SW 1271 (cell line): ENCODE measurements around the gene LVRN.
"Not testable (repeated sequence)": the region's sequence is repeated elsewhere in the genome, so short reads cannot be mapped to it uniquely, and the experiment has no call there.

Experiments
- DNase-seq, 2 experiments: peaks; one replicate each; lab custom pipeline; 2025; lab: John Stamatoyannopoulos, UW

Gene LVRN, protein sequence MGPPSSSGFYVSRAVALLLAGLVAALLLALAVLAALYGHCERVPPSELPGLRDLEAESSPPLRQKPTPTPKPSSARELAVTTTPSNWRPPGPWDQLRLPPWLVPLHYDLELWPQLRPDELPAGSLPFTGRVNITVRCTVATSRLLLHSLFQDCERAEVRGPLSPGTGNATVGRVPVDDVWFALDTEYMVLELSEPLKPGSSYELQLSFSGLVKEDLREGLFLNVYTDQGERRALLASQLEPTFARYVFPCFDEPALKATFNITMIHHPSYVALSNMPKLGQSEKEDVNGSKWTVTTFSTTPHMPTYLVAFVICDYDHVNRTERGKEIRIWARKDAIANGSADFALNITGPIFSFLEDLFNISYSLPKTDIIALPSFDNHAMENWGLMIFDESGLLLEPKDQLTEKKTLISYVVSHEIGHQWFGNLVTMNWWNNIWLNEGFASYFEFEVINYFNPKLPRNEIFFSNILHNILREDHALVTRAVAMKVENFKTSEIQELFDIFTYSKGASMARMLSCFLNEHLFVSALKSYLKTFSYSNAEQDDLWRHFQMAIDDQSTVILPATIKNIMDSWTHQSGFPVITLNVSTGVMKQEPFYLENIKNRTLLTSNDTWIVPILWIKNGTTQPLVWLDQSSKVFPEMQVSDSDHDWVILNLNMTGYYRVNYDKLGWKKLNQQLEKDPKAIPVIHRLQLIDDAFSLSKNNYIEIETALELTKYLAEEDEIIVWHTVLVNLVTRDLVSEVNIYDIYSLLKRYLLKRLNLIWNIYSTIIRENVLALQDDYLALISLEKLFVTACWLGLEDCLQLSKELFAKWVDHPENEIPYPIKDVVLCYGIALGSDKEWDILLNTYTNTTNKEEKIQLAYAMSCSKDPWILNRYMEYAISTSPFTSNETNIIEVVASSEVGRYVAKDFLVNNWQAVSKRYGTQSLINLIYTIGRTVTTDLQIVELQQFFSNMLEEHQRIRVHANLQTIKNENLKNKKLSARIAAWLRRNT

DNA sequence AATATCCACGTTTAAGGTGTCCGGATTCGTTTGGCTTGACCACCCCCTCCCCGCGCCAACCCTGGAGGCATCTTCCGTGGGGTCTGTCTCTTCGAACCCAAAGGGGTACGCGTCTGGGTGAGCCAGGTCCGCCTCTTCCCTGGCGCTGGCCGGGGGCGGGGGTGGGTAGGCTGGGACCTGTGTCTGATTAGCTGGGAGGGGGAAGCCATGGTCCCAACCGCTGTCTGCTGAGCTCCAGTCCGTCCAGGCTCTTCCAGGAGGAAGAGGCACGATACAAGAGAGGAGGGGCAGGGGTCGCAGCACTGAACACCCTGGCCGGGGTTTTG, at the start of gene LVRN:
TSS of gene LVRN (plus strand) at position 237 of the 326 bp plus-strand sequence. CDS start 143 bp downstream, outside the sequence.
- DNase-seq, result no peak

GRCh38 chr5:115913623-115914400, 48.5 kb upstream of the LVRN start:
- DNase-seq, result not testable (repeated sequence)

GRCh38 chr5:115920171-115920725, 42.0 kb upstream of the LVRN start:
- no peak for DNase-seq

DNA sequence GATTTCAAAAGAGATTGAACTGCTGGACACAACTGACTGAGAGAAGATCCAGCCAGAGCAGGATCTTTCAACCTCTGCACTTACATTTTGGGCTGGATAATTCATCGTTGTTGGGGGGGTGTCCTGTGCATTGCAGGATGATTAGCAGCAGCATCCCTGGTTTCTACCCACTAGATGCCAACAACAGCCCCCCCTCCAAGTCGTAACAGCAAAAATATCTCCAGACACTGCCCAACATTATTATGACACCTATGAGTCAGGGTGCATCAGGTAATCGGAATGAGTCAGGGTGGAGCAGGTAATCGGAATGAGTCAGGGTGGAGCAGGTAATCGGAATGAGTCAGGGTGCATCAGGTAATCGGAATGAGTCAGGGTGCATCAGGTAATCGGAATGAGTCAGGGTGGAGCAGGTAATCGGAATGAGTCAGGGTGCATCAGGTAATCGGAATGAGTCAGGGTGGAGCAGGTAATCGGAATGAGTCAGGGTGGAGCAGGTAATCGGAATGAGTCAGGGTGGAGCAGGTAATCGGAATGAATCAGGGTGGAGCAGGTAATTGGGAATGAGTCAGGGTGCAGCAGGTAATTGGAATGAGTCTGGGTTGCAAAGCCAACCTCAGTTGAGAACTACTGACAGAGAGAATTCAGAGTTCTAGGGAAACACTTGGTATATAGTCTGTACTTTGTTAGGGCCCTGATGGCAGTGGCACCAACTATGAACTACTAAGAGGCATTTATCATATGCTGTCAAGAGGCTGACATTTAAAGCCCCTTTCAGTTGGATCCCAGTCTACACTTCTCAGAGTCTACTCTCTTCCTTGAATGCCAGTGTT, 33.5 kb upstream of the LVRN start:
- DNase-seq, result not testable (repeated sequence)

- not testable (repeated sequence) for DNase-seq
Measured at GRCh38 chr5:115930171-115930570, 32.1 kb upstream of the LVRN start.

GRCh38 chr5:115930630-115931337, 31.5 kb upstream of the LVRN start:
- DNase-seq, result no peak

DNA sequence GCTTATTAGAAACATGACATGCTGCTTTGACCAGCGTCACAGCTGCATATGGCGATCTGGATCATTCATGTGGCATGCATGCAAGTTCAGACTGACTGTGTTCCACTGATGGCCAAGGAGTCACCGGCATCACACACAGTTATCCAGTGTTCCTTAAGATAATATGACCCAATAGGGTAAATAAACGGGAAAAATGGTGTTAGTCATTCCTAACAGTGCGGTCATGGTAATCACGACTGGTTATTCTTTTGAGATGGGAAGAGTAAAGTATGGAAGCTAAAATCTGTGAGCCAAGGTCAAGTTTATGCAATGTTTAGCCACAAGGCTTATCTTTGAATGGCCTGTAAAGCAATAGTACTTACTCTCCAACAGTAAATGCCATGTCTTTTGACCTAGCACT, 29.3 kb upstream of the LVRN start:
- DNase-seq, result no peak

- no peak for DNase-seq
Measured at GRCh38 chr5:115934388-115934974, 27.8 kb upstream of the LVRN start.

GRCh38 chr5:115936031-115936430, 26.2 kb upstream of the LVRN start:
- DNase-seq, result no peak

DNA sequence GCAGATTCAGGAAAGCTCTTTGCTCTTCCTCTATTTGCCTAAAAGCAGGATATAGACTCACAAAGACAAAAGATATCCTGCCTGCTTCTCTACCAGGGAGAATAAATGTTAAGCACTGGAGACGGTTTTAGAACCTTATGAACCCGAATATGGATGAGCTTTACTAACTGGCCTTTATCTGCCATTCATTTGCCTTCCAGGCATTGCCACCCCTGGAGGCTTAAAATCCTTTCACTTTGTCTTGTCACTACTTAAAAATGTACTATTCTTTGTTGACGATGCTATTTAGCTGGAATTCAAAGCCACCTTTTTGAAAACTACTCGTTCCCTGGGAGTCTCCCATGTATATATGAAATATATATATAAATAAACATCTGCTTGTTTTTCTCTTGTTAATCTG, 23.2 kb upstream of the LVRN start:
- DNase-seq, result no peak

DNA sequence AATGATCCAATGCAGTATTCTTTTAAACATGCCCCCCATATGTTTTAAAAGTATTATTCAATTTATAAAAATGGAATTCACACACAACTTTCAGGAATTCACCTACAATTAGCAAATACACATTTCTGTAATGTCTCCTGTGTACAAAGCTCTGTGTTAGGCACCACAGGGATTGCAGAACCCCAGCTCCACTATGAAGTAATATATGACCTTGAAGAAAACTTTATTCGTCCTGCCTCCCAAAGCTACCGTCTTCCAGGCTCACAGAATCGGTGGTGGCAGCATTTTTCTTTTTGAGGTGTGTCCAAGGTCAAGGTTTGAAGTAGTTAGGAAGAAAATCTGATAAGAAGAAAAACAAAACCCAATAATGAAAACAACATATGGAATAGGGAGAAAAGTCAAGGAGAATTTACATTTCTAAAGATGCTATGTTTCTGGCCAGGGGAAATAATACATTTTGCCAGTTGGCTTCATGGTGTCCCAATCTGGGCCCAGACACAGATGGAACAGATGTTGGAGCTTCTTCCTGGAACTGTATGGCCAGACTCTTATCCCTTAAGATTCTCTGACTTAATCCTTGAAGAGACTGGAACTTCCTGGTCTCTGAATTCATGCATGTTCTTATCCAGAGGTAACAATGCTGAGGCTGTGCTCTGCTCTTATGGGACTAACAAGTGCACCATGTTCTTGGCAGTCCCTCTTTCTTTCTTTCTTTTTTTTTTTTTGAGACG, 22.0 kb upstream of the LVRN start:
- DNase-seq, result no peak

- DNase-seq, result peak; percentile 46 to 81
Measured at GRCh38 chr5:115941051-115941675, 21.1 kb upstream of the LVRN start.

DNA sequence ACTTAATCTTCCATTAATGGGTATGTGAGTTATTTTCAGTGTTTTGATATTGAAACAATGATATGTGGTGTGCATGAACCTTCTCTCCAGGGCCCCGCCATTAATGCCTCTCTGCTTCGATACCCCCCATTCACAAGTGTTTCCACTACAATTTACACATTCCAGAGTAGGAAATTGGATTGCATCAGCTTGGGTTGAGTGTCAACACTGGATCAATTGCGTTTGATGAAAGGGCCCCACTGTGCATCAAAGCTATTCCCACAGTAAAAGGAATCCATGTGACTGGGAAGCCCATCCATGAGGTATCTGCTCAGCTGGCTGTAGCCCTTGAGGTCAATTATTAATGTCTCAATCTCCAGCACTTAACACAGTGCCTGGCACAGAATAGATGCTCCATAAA, 17.8 kb upstream of the LVRN start:
- DNase-seq, result no peak

DNA sequence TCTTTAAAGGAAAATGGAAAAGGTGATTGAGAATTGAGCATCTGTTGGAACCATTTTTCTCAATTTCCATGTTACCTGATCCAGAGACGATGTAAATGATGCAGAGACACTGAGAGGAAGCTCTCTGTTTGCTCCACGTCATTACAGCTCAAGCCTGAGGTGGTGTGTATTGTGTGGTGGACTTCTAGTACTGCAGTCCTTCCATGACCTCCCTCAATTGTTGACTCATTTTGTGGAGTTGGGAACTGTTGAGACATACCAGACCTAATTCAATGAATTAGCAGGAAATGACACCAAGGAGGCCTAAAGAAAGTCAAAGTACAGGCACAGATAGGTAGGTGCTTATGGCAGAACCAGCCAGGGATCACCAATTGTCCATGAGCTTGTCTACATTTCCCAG, 15.6 kb upstream of the LVRN start:
- no peak for DNase-seq

DNA sequence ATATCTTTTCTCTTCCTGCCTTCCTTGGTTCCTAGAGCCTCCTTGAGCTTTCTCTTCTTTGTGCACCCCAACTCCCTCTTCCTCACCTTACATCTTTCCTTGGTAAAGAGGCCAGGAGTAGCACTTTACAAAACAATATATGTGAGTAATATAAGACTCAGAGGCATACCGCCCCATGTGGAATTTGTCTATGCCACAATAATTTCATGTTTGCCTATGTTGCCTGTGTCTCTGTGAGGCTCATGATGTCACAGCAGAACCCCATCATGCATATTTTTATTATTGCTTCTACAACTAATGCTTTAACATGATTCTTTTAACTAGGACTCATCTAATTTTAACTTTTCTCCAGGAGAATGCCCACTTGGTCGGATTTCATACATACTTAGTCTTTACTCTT, 15.0 kb upstream of the LVRN start:
- no peak for DNase-seq

- DNase-seq, result no peak
Measured at GRCh38 chr5:115948091-115948534, 14.2 kb upstream of the LVRN start.

DNA sequence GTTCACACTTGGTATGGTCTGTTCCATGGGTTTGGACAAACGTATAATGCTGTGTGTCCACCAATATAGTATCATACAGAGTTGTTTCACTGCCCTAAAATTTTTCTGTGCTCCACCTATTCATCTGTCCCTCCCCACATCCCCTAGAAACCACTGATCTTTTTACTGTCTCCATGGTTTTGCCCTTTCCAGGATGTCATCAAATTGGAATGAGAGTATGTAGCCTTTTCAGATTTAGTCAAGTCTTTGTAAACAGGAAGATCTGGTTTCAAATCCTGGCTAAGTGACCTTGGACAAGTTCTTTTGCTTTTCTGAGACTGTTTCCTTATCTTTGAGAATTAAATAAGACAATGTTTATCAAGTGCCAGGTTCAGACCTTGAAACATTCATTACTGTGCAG, 13.2 kb upstream of the LVRN start:
- DNase-seq, result no peak

- no peak for DNase-seq
Measured at GRCh38 chr5:115952588-115952987, 9.7 kb upstream of the LVRN start.

DNA sequence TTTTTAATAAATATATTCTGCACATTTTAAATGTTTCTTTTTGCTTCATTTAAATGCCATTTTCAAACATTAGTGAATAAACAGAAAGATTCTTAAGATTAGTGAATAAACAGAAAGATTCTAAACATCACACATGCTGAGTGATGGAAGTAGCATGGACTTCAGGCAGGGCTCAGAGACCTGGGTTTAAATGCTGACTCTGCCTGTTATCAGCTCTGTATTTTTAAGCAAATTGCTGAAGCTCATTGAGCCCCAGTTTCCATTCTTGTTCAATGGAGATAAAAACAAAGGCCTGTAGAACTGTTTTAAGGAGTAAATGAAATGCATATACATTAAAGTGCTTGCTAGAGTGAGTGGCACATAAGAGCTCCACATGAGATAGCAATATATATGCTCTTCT, 8.1 kb upstream of the LVRN start:
- no peak for DNase-seq
